Prostate gland (tissue), 2 donors: Measurements from ENCODE around the gene CERKL. TPM values are rescaled to one million over a fixed set of nuclear protein-coding genes. Genes with fewer than 3 reads are reported as not detected.

Experiments used
- DNase-seq: peaks from one replicate; pipeline ENCODE4 v3.0.0-alpha.2; 2019; ENCODE audit warnings: low spot score
- H3K27ac ChIP-seq, 2 donors: fragments of 200-600 bp; sonication (generic); 2 replicates each; pipeline ENCODE4 v1.5.1; 2017 to 2019
- H3K27me3 ChIP-seq: fragments of 200-600 bp; sonication (generic); replicated peaks from 2 replicates; pipeline ENCODE4 v1.5.1; 2019; ENCODE audit not compliant: insufficient read depth
- H3K36me3 ChIP-seq, 2 donors: fragments of 200-600 bp; sonication (generic); 1 replicate in 1 of 2; 2 replicates in 1 of 2; pipeline versions ENCODE4 v1.5.1 to v1.8.1; 2017 to 2019
- H3K4me1 ChIP-seq: fragments of 200-600 bp; sonication (generic); replicated peaks from 2 replicates; pipeline ENCODE4 v1.5.1; 2019
- H3K4me3 ChIP-seq, 2 donors: fragments of 200-600 bp; sonication (generic); 2 replicates each; pipeline ENCODE4 v1.5.1; 2017 to 2019
- H3K9me3 ChIP-seq: fragments of 200-600 bp; sonication (generic); 2 replicates; pipeline ENCODE4 v1.5.1; 2017
- CTCF ChIP-seq, 4 experiments: fragments of 200-600 bp in 2 of 4; fragments of 450-650 bp in 2 of 4; sonication (generic) in 2 of 4; IDR thresholded peaks; 1 replicate in 3 of 4; 2 replicates in 1 of 4; pipeline ENCODE4 v1.5.1; 2016 to 2019; ENCODE audit warnings: antibody characterized with exemption in 4 of 4, mild to moderate bottlenecking in 2 of 4, moderate library complexity in 2 of 4
- POLR2A ChIP-seq: fragments of 450-650 bp; IDR thresholded peaks from one replicate; pipeline ENCODE4 v1.6.1; 2016; ENCODE audit warnings: antibody characterized with exemption, mild to moderate bottlenecking
- POLR2AphosphoS5 ChIP-seq: sonication (generic); formaldehyde crosslinking; IDR thresholded peaks from one replicate; pipeline ENCODE4 v1.6.1; 2017; ENCODE audit warnings: antibody characterized with exemption
- WGBS: methylation state at CpG from one replicate; pipeline ENCODE4 v1.1.5; 2018; 5-methylcytosine and 5-hydroxymethylcytosine counted together
- intact Hi-C: fragments of 100-400 bp; cut with DNase I; formaldehyde crosslinking; loops from one replicate; pipeline ENCODE4 v1.14.2; 2022
- total RNA-seq, 2 donors: library from RNA; depleted of rRNA; stranded (reverse); fragments of >200 nt; gene quantifications; one replicate each; pipeline ENCODE4 v1.1.0, GENCODE V29; 2016

The CERKL gene
- total RNA-seq, 2 donors from 2014 or later, result 0.55 to 3.9 TPM

DNA sequence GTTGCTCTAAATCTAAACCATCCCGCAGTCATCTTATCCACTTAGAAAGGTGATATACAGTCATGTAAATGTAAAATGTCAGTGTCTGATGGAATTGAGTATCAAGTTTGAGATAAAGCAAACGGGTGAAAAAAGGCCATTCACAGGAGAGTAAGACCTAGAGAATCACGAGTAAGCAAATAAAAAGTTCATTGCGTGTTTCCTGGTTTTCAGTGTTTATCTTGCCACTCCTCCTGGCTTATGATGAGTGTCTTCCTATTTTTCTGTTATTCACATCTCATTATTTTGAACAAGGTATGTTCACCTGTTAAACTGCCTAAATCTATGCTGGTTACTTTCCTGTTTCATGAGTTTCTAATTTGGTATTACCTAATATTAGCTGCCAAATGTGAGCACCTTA, 130.9 kb downstream of the CERKL start:
- H3K9me3 ChIP-seq, result no peaks in the 10 kb centered on the region
- DNase-seq, result no peak
- no peak overlapping the region for H3K27ac ChIP-seq
- 34% methylated on average over 4 of the region's 4 CpGs for WGBS
- TF ChIP-seq POLR2A (no peak), CTCF (IDR thresholded peaks at IDR 0.05) (no peak), POLR2AphosphoS5 (peak; percentile 59)
- no peaks in the 10 kb centered on the region for H3K36me3 ChIP-seq
- no peak overlapping the region for H3K4me3 ChIP-seq
- intact Hi-C loops, result no loop called here
- no peaks in the 10 kb centered on the region for H3K27me3 ChIP-seq
- no peaks in the 10 kb centered on the region for H3K4me1 ChIP-seq

DNA sequence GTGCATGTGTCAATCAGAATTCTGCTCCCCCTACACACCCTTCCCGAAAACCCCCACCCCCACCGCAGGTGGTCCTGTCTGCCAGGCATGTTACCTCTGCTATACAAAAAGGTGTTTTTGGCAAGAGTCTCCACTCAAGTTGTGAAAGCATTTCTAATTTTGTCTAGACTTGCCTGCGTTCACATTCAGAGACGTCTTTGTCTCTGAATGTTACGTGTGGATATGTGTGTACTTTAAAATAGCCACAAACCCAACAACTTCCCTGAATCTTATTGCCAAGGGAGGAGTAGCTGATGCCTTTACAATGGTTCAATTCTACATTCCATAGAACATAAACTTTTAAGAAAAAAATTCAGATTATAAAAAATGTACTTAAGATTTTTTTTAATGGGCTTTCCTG, 133.1 kb downstream of the CERKL start:
- Histone ChIP-seq H3K27me3 (no peaks in the 10 kb centered on the region), H3K36me3 (no peaks in the 10 kb centered on the region), H3K9me3 (no peaks in the 10 kb centered on the region), H3K27ac (no peak overlapping the region), H3K4me1 (no peaks in the 10 kb centered on the region), H3K4me3 (no peak overlapping the region)
- whole genome bisulfite sequencing, result 37% methylated on average over 5 of the region's 5 CpGs
- intact Hi-C loops, result no loop called here
- peak; percentile 34 for DNase-seq
- TF ChIP-seq CTCF (IDR thresholded peaks at IDR 0.05), result no peak
- peak; percentile 74 for TF ChIP-seq POLR2AphosphoS5

- no peak for TF ChIP-seq CTCF (IDR thresholded peaks at IDR 0.05)
- TF ChIP-seq POLR2A, result no peak
- TF ChIP-seq POLR2AphosphoS5, result no peak
- Histone ChIP-seq H3K4me1 (no peaks in the 10 kb centered on the region), H3K27me3 (no peaks in the 10 kb centered on the region), H3K27ac (no peak overlapping the region), H3K4me3 (no peak overlapping the region), H3K9me3 (no peaks in the 10 kb centered on the region), H3K36me3 (no peaks in the 10 kb centered on the region)
- 89% methylated on average over 1 of the region's 1 CpG for WGBS
- intact Hi-C loops, result no loop called here
- DNase-seq, result no peak
Measured at GRCh38 chr2:181520253-181520652, 136.7 kb downstream of the CERKL start.

DNA sequence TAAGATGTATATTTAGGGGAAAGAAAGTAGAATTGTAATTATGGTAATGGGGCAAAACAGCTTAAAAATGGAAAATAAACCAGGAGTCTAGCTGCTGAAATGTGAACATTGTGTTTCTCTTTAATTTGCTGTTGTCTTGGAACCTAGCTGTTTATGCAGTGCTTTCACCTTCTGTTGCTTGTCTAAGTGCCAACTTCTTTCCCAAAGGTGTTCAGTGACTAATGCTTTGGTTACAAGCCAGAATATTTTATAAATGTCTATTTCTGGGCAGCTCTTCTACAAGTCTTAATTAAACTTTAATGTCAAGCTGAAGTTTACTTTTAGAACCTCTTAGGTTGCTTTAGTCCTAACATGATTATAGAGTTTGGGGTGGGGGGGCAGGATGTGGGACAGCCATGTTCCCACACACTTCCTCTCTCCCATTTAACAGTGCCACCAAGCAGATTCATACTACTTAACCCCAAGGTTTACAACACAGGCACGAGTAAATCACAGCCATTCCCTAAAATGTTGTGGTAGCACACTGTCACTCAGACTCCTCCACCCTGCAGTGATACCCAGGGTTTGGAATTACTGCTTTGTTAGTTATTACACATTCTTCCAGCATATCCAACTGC, 139.1 kb downstream of the CERKL start:
- 17% methylated on average over 1 of the region's 1 CpG for WGBS
- intact Hi-C loops, result no loop called here
- Histone ChIP-seq H3K36me3 (no peaks in the 10 kb centered on the region), H3K9me3 (no peaks in the 10 kb centered on the region), H3K4me3 (no peak overlapping the region), H3K27me3 (no peaks in the 10 kb centered on the region), H3K27ac (no peak overlapping the region), H3K4me1 (no peaks in the 10 kb centered on the region)
- TF ChIP-seq CTCF (IDR thresholded peaks at IDR 0.05), result no peak
- no peak for TF ChIP-seq POLR2A
- peak; percentile 14 for TF ChIP-seq POLR2AphosphoS5
- peak; percentile 6 for DNase-seq

DNA sequence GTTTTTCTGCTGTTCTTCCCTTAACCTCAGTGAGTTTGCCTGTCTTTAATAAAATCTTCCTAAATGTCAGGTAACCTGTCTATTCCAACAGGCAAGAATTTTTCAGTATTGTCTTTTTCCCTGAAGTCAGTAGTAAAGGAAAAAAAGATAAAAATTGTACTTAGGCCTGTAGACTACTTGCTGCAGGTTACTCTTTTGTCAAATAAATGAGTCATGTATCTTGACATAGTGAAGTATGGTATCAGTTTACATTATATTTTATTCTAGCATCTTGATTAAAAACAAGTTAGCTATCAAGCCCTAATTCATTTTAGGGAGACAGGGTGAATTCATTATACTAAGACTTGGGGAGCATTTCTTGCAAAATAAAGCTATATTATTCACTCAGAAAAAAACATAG, 139.9 kb downstream of the CERKL start:
- Histone ChIP-seq H3K4me3 (no peak overlapping the region), H3K27ac (no peak overlapping the region), H3K9me3 (no peaks in the 10 kb centered on the region), H3K36me3 (no peaks in the 10 kb centered on the region), H3K27me3 (no peaks in the 10 kb centered on the region), H3K4me1 (no peaks in the 10 kb centered on the region)
- TF ChIP-seq CTCF (IDR thresholded peaks at IDR 0.05) (no peak), POLR2AphosphoS5 (no peak), POLR2A (no peak)
- no peak for DNase-seq
- intact Hi-C loops, result no loop called here
